Left renal pelvis (tissue), 4 donors: ENCODE data around the gene TPST2. TPM values are rescaled to one million over a fixed set of nuclear protein-coding genes. Genes with fewer than 3 reads are reported as not detected.
"Not testable (repeated sequence)": the region's sequence is repeated elsewhere in the genome, so short reads cannot be mapped to it uniquely, and the experiment has no call there.

Source experiments
- DNase-seq, 4 donors: peaks; one replicate each; pipeline ENCODE4 v3.0.0-alpha.2; 2013; ENCODE audit warnings: low read depth in 4 of 4, low spot score in 3 of 4
- polyA plus RNA-seq, 4 donors: library from polyadenylated mRNA; unstranded; fragments of 120-200 nt; gene quantifications; one replicate each; pipeline ENCODE4 v1.2.1, GENCODE V29; 2013; ENCODE audit not compliant: insufficient read length in 4 of 4

The TPST2 gene
- 10 to 100 TPM; 11.8 to 28.0 (median 25.7) TPM for polyA plus RNA-seq

DNA sequence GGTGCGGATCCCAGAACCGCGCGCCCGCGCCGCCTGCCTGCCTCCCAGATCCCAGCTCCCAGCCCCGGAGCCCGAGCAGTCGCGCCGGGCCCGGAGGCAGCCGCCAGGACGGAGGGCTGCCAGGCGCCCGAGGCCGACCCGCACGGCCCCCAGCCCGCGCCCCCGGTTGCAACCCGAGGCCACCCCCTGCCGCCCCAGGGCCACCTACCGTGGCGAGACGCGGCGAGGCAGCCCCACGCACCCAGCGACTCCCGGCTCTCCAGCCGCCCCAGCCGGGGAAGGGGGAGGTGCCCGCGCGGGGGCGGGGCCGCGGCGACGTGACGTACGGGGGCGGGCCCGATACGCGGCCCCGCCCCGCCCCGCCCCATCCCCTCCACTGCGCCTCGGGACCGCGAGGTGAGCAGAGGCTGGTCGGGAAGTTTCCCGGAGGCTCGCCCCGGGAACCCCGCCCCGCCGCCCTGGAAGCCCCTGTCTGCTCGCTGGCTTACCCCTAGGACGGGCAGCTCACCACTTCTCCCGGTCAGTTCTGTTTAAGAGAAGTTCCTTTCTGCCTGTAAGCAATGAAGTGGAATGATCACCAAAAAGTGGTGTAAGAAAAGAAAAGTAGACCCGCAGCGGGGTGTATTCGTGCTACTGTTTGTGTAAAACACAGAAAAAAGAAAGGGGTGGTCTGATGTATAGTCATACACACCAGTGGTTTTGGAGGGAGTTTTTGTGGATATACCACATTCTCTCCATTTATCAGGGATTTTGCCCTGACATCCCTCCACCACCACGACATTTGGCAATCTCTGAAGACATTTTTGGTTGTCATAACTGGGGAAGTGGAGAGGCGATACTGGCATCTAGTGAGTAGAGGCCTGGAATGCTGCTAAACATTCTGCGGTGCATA is at the start of gene TPST2:
TPST2 (minus strand) TSS at position 288 of the 892 bp plus-strand sequence. CDS start 48,502 bp downstream, outside the sequence.
- peak in 3 of 4 donors; percentile 66 to 67 (median 66) for DNase-seq

GRCh38 chr22:26636296-26636695 is 46.4 kb upstream of the TPST2 start:
- no peak for DNase-seq

- no peak for DNase-seq
These were observed 45.2 kb upstream of the TPST2 start for GRCh38 chr22:26635117-26635516.

GRCh38 chr22:26634189-26634588 is 44.3 kb upstream of the TPST2 start:
- DNase-seq: no peak

DNA sequence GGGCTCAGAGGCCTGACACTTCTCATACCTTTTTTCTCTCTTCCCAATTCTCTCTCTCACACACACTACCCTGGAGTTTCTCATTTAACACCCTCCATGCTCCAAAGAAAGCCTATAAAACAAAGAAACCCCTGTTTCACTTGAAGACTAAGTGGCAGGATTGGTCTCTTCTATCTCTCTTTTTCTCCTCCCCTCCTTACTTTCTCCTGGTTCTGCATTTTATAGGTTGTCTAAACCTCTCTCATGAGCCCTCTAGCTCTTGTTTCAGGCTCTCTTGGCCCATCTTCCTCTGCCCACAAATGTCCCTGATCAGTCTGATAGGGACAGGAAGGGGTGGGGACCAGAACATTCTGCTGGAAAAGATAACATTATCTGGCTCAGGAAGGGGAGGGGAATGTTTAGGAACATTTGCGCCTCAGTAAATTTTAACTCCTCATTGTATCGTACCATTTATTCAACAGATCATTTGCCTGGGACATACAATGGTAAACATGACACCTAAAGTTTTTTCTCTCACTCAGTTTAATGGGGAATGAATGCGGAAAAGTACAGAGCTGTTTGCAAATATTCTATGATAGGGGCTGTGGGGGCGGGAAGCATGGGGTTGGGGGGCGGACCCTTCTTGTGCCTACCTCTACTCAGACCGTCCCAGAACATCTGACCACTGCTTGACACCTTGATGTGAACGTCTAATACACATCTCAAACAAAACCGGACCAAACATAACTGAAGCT is 42.7 kb upstream of the TPST2 start:
- no peak for DNase-seq

DNA sequence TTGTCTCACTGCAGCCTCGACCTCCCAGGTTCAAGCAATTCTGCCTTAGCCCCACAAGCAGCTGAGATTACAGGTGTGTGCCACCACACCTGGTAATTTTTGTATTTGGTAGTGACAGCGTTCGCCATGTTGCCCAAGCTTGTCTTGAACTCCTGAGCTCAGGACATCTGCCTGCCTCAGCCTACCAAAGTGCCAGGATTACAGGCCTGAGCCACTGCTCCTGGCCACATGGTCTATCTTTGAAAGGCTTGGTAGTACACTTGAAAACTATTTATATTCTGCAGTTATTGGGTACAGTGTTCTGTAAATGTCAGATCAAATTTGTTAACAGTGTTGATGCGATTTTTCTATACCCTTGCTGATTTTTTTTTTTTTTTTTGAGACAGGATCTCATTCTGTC is 41.4 kb upstream of the TPST2 start:
- no peak for DNase-seq

GRCh38 chr22:26629988-26630761 is 40.2 kb upstream of the TPST2 start:
- DNase-seq: no peak

DNA sequence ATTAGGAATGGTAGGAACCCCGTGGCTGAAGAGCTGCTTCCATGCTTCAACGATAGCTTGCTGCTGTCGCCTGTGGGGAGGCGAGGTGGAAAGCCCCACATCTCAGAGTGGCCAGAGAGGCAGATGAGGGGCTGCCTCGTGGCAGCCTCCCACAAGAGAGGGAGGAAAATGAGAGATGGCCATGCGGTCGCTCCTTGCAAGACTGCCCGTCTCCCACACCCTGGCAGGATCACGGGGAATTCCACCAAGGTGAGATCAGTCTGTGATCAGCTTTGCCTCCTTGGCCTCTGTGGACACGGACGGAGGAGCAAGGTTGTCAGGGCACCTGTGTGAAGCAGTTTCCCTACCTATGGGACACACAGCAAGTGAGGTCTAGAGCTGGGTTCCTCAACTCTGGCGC is 34.9 kb upstream of the TPST2 start:
- no peak for DNase-seq

DNA sequence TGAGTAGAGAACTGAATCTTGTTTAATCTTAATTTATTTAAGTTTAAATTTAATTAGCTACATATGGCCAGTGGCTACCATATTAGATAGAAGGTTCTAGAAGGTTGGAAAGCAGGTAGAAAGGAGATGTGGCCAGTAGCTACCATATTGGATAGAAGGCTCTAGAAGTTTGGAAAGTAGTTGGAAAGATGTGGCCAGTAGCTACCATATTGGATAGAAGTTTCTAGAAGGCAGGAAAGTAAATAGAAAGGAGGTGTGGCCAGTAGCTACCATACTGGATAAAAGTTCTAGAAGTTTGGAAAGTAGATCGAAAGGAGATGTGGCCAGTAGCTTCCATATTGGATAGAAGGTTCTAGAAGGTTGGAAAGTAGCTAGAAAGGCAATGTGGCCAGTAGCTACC is 34.1 kb upstream of the TPST2 start:
- DNase-seq: no peak

DNA sequence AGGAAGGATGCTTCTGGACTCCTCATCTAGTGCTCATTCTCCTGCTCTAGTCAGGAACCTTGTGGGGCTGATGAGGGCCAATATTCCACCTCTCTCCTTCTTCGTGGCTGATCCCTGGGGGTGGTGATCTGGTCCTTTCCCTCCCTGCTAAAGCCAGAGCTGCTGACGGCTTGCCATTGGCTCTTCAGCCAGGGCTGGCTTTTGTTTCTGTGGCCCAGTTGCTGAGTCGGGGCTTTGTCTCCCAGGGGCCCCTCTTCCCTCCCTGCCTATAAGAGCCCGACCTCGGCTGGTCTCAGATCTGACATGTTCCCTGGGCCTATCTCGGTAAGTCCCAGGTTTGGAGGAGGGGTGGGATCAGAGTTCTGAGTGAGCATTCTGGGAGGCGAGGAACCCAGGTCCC is 31.7 kb upstream of the TPST2 start, which contains the start of gene CRYBA4:
CRYBA4 (plus strand) TSS at position 301 of the 400 bp plus-strand sequence. CDS start 634 bp downstream, outside the sequence.
- DNase-seq: no peak

- no peak for DNase-seq
These were observed 30.3 kb upstream of the TPST2 start for GRCh38 chr22:26620197-26620596.

- no peak for DNase-seq
These were observed 29.6 kb upstream of the TPST2 start for GRCh38 chr22:26619510-26619909.

DNA sequence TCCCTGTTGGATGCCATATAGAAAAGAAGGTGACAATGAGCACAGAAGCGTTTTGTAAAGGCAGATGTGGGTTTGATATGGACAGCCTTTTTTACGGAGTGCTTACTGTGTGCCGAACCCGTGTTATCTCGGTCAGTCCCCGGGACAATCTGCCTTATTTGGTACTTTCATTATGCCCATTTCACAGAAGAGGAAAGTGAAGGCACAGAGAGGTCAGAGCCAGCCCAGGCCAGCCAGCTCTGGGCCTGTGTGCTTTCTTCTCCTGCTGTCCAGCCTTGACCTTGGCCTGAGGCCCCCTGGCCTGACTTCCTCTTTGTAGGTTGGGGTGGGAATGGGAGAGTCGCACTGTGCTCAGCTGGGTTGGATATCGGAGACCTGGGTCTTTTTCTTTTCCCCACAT is 28.5 kb upstream of the TPST2 start:
- DNase-seq: no peak

DNA sequence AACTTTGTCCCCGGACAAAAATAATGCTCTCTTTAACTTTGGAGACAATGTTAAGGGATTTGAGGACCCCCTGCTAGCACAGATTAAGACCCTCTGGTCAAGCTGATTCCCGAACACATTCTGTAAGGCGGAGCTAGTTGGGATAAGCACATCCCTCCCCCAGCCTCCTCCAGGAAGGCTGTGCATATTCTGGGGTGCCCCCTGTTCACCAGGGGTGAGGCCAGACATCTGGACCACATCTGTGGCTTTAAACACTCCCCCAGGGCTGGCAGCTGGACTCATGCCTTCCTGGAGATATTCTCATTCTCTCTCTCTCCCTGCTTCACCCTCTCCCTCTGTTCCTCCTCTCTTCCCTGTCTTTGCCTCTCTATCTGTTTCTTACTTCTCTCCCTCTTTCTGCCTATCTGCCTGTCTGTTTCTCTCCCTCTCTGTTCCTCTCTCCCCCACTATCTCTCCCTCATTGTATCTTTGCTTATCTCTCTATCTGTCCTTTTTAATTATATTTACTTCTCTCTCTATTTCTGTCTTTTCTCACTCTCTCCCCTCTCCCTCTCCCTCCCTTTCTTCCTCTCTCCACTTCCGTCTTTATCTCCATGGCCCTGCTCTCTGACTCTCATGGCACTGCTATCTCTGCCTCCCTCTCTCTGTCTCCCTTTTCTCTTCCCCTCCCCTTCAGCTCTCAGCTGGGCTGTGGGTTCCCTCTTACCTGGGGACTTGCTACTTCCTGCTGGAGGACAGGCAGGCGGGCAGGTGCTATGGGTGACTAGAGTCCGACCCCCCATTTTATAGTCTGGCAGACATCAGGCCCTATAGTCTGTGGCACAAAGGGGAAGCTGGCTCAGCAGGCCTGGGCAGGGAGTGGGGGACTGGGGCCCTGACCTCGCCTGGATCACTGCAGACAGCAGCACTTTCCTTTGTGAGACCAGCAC is 27.6 kb upstream of the TPST2 start, which contains the start of gene CRYBB1:
CRYBB1 (minus strand) TSS at position 757 of the 929 bp plus-strand sequence. CDS start 1,708 bp downstream, outside the sequence.
- no peak for DNase-seq

- no peak for DNase-seq
These were observed 26.7 kb upstream of the TPST2 start for GRCh38 chr22:26616650-26617049.

DNA sequence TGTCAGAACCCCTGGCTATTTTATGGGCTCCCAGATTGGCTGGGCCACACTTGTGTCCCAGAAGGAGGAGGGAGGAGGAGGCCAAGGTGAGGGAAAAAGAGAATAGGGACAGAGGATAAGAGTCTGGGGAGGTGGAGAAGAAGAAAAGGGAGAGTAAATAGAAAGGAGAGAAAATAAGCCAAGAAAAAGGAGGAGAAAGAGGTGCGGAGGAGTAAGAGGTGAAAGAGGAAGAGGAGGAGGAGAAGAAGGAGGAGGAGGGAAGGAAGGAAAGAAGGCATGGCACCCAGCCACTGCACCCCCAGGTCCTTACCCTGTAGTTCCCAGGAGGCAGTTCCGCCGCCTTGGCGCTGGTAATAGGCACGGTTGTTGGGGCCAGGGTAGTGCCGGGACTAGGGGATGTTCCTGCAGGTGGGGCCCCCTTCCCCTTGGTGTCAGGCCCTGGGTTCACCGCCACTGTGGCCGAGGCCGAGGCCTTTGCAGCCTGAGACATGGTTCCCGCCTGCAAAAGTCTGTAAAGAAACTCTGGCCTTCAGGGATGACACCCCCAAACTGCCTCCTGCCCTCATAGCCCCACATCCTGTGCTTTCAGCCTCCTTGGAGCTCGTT is 26.0 kb upstream of the TPST2 start:
- no peak for DNase-seq

DNA sequence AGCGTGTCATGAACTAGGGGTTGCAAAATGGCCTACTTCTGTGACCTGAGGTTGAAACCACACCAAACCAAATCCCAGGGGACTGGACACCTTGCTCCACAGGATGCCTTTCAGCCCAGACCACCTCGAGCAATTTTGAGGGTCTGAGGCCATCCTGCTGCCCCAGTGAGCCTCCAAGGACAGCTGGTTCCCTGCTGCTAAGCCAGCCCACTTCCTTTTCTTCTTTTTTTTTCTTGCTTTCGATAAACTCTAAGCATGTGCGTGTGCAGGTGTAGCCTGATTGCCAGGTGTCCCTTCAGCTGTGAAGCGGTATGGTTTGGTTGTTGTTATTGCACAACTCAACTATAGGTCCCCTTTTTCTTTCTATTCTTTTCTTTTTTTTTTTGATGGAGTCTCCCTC is 25.2 kb upstream of the TPST2 start:
- no peak for DNase-seq

- DNase-seq: no peak
These were observed 24.4 kb upstream of the TPST2 start for GRCh38 chr22:26614322-26614721.

- DNase-seq: not testable (repeated sequence)
These were observed 23.8 kb upstream of the TPST2 start for GRCh38 chr22:26613753-26614152.
